Neural progenitor cell (in vitro differentiated cells): ENCODE measurements around the gene CAMKK2.
"Not testable (repeated sequence)": the region's sequence is repeated elsewhere in the genome, so short reads cannot be mapped to it uniquely, and the experiment has no call there.

Experiments
- EZH2 ChIP-seq: fragments of 200-600 bp; sonication (generic); IDR thresholded peaks from 2 replicates; pipeline ENCODE4 v1.6.1; 2017; ENCODE audit warnings: antibody characterized with exemption, mild to moderate bottlenecking, moderate library complexity
- EZH2phosphoT487 ChIP-seq: fragments of 200-600 bp; sonication (generic); IDR thresholded peaks from 2 replicates; pipeline ENCODE4 v1.6.1; 2017; ENCODE audit warnings: antibody characterized with exemption
- TF ChIP-seq, protein P1 (sequence below): fragments of 200-600 bp; sonication (generic); IDR thresholded peaks from 2 replicates; pipeline ENCODE4 v1.5.1; 2017; ENCODE audit warnings: antibody characterized with exemption, mild to moderate bottlenecking

DNA sequence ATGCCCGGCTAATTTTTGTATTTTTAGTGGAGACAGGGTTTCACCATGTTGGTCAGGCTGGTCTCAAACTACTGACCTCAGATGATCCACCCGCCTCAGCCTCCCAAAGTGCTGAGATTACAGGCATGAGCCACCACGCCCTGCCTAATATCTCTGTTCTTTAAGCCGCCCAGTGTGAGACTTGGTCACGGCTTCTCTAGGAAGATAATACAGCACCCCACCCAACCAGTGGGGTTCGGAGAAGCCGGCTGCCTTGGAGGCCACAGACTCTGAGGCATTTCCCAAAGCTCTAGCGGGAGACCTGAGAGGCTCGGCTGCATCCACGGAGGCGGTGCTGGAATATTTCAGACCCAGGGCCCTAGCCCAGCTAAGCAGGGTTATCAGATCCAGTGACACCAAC is 13.6 kb downstream of the CAMKK2 start:
- TF ChIP-seq, protein P1, sequence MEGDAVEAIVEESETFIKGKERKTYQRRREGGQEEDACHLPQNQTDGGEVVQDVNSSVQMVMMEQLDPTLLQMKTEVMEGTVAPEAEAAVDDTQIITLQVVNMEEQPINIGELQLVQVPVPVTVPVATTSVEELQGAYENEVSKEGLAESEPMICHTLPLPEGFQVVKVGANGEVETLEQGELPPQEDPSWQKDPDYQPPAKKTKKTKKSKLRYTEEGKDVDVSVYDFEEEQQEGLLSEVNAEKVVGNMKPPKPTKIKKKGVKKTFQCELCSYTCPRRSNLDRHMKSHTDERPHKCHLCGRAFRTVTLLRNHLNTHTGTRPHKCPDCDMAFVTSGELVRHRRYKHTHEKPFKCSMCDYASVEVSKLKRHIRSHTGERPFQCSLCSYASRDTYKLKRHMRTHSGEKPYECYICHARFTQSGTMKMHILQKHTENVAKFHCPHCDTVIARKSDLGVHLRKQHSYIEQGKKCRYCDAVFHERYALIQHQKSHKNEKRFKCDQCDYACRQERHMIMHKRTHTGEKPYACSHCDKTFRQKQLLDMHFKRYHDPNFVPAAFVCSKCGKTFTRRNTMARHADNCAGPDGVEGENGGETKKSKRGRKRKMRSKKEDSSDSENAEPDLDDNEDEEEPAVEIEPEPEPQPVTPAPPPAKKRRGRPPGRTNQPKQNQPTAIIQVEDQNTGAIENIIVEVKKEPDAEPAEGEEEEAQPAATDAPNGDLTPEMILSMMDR, result not testable (repeated sequence)
- TF ChIP-seq EZH2, EZH2phosphoT487: not testable (repeated sequence)
